Activated gamma-delta T cell treated with anti-CD3 and anti-CD28 coated beads, Interleukin-2, amount 50 U/mL, for 16 hours (primary cell): ENCODE results near the gene DHDH.

ENCODE experiments used
- DNase-seq: peaks from one replicate; pipeline ENCODE4 v3.0.0-alpha.2; 2020; ENCODE audit warnings: low read depth

The DHDH gene

GRCh38 chr19:48950159-48950558, 16.7 kb downstream of the DHDH start:
- no peak for DNase-seq

DNA sequence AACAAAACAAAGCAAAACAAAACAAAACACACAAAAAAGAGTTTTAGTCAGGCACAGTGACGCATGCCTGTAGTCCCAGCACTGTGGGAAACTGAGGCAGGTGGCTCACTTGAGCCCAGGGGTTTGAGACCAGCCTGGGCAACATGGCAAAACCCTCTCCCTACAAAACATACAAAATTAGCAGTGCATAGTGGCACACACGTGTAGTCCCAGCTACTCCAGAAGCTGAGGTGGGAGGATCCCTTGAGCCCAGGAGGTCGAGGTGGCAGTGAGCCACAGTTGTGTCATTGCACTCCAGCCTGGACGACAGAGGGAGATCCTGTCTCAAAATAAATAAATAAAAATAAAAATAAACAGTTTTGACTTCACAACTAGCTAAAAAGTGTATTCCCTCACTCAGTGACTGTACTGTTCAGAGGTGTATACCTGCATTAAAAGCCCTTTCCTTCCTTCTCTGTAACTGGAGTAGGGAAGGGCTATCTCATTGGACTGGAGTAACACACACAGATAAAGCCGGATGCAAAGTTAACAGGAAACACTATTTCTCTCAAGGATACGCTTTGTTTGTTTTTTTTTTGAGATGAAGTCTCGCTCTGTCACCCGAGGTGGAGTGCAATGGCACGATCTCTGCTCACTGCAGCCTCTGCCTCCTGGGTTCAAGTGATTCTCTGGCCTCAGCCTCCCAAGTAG, 17.5 kb downstream of the DHDH start:
- no peak for DNase-seq

DNA sequence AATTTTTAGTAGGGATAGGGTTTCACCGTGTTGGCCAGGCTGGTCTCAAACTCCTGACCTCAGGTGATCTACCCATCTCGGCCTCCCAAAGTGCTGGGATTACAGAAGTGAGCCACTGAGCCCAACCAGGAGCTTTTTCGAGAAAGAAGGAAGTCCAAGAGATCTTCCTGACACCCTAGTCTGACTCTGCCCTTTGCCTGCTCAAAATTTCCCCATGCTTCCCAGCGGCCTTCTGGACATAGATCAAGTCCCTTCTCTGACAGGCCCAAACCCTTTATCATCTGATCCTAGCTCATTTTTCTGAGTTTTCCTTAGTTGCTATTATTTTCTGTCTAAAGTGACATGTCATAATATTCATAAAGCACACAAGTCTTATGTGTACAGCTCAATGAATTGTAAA, 19.6 kb downstream of the DHDH start:
- DNase-seq, result no peak

DNA sequence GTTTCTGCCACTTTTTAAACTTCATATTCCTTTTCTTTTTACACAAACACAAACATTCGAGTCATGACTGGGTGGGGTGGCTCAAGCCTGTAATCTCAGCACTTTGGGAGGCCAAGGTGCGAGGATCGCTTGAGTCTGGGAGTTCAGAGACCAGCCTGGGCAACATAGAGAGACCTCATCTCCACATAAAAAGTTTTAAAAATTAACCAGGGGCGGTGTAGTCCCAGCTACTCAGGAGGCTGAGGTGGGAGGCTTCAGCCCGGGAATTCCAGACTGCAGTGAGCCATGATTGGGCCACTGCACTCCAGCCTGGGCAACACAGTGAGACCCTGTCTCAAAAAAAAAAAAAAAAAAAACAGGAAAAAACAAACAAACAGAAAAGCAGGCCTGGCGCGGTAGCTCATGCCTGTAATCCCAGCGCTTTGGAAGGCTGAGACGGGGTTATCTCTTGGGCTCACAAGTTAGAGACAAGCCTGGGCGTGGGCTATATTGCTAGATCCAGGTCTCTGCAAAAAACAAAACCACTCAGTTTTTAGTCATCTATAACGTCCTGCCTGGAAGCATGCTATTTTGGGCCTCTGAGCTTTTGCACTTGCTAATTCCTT, 20.6 kb downstream of the DHDH start:
- DNase-seq, result no peak

DNA sequence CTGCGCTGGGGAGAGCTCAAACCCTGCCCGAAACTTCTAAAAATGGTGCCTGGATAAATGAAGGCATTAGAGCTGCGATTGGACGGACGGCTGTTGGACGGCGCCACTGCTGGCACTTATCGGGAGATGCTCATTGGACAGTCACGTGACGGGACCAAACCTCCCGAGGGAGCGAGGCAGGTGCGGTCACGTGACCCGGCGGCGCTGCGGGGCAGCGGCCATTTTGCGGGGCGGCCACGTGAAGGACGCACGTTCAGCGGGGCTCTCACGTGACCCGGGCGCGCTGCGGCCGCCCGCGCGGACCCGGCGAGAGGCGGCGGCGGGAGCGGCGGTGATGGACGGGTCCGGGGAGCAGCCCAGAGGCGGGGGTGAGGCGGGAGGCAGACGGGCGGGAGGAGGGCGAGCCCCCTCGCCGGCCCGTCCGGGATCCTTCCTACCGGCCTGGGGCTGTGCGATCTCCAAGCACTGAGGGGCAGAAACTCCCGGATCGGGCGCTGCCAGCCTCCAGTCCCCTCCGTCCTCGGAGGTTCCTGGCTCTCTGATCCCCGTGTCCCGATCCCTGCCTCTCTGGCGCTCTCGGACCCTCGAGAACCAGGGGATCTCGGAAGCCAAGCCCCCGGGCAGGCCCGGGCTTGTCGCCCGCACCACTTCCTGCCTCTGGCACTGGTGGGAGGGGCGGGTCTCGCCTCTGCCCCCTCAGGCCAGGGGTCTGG, 21.3 kb downstream of the DHDH start, which contains the start of gene BAX:
TSS of gene BAX (plus strand) at position 281 of the 713 bp plus-strand sequence. CDS start at position 335, 54 bp downstream.
- DNase-seq, result peak; percentile 76

- DNase-seq, result no peak
These were observed 21.9 kb downstream of the DHDH start for GRCh38 chr19:48955308-48955958.

GRCh38 chr19:48958006-48958405, 24.5 kb downstream of the DHDH start:
- no peak for DNase-seq

DNA sequence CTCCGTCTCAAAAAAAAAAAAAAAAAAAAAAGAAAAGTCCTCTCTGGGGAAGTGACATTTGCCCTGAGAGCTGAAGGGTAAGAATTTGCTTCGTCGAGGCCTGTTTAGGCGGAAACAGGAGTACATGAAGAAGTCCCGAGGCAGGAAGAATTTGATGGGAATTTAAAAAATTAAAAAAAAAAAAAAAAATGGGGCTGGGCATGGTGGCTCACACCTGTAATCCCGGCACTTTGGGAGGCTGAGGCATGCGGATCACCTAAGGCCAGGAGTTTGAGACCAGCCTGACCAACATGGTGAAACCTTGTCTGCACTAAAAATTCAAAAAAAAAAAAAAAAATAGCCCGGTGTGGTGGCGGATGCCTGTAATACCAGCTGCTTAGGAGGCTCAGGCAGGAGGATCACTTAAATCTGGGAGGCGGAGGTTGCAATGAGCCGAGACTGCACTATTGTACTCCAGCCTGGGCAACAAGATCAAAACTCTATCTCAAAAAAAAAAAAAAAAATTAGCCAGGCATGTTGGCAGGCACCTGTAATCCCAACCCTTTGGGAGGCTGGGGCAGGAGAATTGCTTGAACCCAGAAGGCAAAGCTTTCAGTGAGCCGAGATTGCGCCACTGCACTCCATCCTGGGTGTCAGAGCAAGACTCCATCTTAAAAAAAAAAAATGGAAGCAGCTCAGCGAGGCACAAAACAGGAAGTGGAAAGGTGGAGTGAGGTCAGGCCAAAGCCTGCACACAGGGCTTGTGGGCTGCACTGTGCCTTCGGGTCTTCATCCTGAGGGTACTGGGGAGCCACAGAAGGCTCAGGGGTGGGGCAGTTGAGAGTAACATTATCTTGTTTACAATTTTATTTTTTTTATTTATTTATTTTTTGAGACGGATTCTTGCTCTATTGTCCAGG, 26.1 kb downstream of the DHDH start:
- no peak for DNase-seq

GRCh38 chr19:48961051-48961649, 27.7 kb downstream of the DHDH start:
- no peak for DNase-seq

DNA sequence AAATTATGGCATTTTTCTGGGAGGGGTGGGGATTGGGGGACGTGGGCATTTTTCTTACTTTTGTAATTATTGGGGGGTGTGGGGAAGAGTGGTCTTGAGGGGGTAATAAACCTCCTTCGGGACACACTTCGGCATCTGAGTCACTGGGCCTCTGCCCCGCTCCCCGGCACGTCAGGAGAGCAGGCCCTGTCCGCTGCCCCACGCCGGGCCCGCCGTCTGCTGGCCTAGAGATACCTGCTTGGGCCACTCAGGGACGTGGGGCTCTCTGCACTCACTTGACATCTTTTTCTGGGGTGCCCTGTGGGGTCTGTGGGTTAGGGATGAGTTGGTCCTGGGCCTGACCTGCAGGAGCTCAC, 28.2 kb downstream of the DHDH start:
- no peak for DNase-seq

- DNase-seq, result no peak
These were observed 28.7 kb downstream of the DHDH start for GRCh38 chr19:48962029-48962848.

DNA sequence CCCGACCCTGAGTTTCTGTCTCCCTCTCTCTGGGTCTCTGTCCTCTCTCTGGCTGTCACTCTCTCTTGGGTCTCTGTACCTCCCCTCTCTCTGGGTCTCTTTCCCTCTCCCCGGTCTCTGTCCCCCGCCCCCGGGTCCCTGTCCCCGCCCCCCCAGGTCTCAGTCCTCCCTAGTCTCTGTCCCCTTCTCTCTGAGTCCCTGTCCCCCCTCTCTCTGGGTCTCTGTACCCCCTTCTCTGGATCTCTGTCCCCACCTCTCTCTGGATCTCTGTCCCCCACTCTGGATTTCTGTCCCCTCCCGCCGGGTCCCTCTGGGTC, 29.3 kb downstream of the DHDH start:
- DNase-seq, result no peak

DNA sequence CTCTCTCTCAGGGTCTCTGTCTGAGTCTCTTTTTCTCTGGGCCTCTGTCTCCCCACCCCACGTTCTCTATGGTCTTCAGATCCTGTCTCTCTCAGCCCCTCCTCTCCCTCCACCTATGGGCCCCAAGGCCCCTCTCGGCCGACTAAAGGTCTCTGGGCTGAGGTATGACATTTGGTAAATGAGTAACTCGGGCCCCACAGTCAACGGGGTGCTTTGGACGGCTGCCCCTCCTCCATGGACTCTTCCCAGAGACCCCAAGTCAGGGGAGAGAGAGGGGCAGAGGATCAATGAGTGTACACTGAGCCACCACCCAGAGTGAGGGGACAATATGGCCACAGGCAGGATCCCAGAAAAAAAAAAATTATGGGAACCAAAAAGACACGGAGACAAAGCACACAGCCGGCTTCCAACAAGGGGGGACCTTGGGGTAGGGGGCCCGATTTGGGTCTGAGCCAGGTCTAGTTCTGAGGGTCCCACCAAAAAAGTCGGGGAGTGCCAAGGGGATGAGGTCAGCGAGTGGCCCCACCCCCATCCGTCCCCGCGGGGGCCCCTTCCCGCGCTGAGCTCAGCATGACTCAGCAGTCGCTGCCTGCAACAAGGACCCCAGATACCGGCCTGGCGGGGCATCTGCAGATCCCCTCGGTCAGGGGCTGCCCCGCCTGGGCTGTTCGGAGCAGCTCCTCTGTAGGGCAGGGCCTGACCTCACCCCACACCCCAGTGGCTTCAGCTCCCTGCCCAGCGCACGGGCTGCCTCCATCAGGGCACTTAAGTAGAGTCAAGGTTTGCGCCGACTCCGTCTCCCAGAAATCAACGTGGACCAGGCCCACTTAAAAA, 30.1 kb downstream of the DHDH start:
- DNase-seq, result peak; percentile 58

- no peak for DNase-seq
These were observed 30.9 kb downstream of the DHDH start for GRCh38 chr19:48964205-48965039.

DNA sequence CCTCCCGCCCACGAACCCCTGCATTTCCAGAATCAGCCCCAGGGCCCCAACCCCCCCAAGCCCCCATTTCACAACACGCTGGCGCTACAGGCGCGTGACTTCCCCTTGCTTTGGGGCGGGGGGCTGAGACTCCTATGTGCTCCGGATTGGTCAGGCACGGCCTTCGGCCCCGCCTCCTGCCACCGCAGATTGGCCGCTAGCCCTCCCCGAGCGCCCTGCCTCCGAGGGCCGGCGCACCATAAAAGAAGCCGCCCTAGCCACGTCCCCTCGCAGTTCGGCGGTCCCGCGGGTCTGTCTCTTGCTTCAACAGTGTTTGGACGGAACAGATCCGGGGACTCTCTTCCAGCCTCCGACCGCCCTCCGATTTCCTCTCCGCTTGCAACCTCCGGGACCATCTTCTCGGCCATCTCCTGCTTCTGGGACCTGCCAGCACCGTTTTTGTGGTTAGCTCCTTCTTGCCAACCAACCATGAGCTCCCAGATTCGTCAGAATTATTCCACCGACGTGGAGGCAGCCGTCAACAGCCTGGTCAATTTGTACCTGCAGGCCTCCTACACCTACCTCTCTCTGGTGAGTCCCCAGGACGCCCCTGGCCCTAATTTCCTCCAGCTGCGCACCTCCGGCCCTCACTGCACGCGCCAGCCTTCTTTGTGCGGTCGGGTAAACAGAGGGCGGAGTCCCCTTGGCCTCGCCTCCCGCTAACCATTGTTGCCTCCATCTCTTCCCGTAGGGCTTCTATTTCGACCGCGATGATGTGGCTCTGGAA, 31.7 kb downstream of the DHDH start, which contains the start of gene FTL:
TSS of gene FTL (plus strand) at position 270 of the 766 bp plus-strand sequence. CDS start at position 469, 199 bp downstream.
- DNase-seq, result peak; percentile 83

- DNase-seq, result peak; percentile 83
These were observed 32.5 kb downstream of the DHDH start for GRCh38 chr19:48965806-48966540.
